ENCODE measurements around the gene KRTAP10-9.

DNA sequence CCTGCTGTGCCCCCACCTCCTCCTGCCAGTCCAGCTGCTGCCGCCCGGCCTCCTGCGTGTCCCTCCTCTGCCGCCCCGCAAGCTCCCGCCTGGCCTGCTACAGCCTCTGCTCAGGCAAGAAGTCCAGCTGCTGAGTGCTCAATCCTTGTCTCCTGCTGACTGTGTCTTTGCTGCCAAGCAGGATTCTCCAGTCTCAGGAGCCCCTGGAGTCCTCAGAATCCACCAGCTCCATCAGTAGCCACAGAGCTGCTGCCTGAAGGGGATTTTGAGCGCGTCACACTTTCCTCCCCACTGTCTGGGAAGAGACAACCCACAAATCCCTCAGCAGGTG, 20.3 kb downstream of the KRTAP10-9 start:
- TF ChIP-seq POLR2A (IDR thresholded peaks at IDR 0.05; ENCODE audit: low read length), result no peak
- TF ChIP-seq GATA1 (IDR thresholded peaks at IDR 0.05; ENCODE audit: low read depth, low read length), result no peak
